ENCODE data around the gene SUGCT.
"Not testable (repeated sequence)": the region's sequence is repeated elsewhere in the genome, so short reads cannot be mapped to it uniquely, and the experiment has no call there.

The SUGCT gene

GRCh38 chr7:40120020-40120419 lies 14.8 kb upstream of the SUGCT start:
- Histone ChIP-seq H3K9ac (ENCODE audit: low read depth, low read length) (no peak overlapping the region), H2AFZ (ENCODE audit: low read depth, low read length) (no peak overlapping the region), H3K27ac (ENCODE audit: low read length) (no peak overlapping the region), H3K4me2 (ENCODE audit: insufficient read depth, low read length) (no peak overlapping the region), H3K4me1 (ENCODE audit: insufficient read depth, low read length) (no peaks in the 10 kb centered on the region), H3K27me3 (ENCODE audit: insufficient read depth, low read length, poor library complexity) (no peaks in the 10 kb centered on the region), H3K36me3 (ENCODE audit: insufficient read depth, low read length) (peaks cover 4% of the 10 kb centered on the region; the same call in 1 of the 2 replicates), H4K20me1 (ENCODE audit: insufficient read depth, low read length) (no peaks in the 10 kb centered on the region), H3K4me3 (ENCODE audit: low read depth in 1 of 2, low read length in 2 of 2) (no peak overlapping the region), H3K79me2 (ENCODE audit: insufficient read depth, low read length) (no peaks in the 10 kb centered on the region; the same call in 1 of the 2 replicates), H3K9me3 (ENCODE audit: insufficient read depth, low read length, severe bottlenecking) (no peaks in the 10 kb centered on the region)
- ATAC-seq (ENCODE audit: insufficient read depth, low read depth) (no peak), DNase-seq (no peak)
- TF ChIP-seq EZH2 (IDR thresholded peaks at IDR 0.05; ENCODE audit: borderline replicate concordance, low read depth, low read length, severe bottlenecking) (no peak), CTCF (IDR thresholded peaks at IDR 0.05; ENCODE audit: borderline replicate concordance, extremely low read depth, low read length, poor library complexity, severe bottlenecking) (no peak)

- not testable (repeated sequence) for H3K4me3 ChIP-seq (ENCODE audit: low read depth in 1 of 2, low read length in 2 of 2); H2AFZ ChIP-seq (ENCODE audit: low read depth, low read length); H3K9me3 ChIP-seq (ENCODE audit: insufficient read depth, low read length, severe bottlenecking); DNase-seq; H3K4me2 ChIP-seq (ENCODE audit: insufficient read depth, low read length); H3K27me3 ChIP-seq (ENCODE audit: insufficient read depth, low read length, poor library complexity); ATAC-seq (ENCODE audit: insufficient read depth, low read depth); H4K20me1 ChIP-seq (ENCODE audit: insufficient read depth, low read length); H3K27ac ChIP-seq (ENCODE audit: low read length); H3K9ac ChIP-seq (ENCODE audit: low read depth, low read length); H3K36me3 ChIP-seq (ENCODE audit: insufficient read depth, low read length); H3K4me1 ChIP-seq (ENCODE audit: insufficient read depth, low read length); H3K79me2 ChIP-seq (ENCODE audit: insufficient read depth, low read length)
These were observed 12.5 kb upstream of the SUGCT start for GRCh38 chr7:40122100-40122939.

- ATAC-seq (ENCODE audit: insufficient read depth, low read depth), result no peak
- H3K9me3 ChIP-seq (ENCODE audit: insufficient read depth, low read length, severe bottlenecking), result no peaks in the 10 kb centered on the region
- TF ChIP-seq CTCF (IDR thresholded peaks at IDR 0.05; ENCODE audit: borderline replicate concordance, extremely low read depth, low read length, poor library complexity, severe bottlenecking) (no peak), EZH2 (IDR thresholded peaks at IDR 0.05; ENCODE audit: borderline replicate concordance, low read depth, low read length, severe bottlenecking) (no peak)
- no peaks in the 10 kb centered on the region for H3K27me3 ChIP-seq (ENCODE audit: insufficient read depth, low read length, poor library complexity)
- no peak overlapping the region for H3K27ac ChIP-seq (ENCODE audit: low read length)
- peaks cover 3% of the 10 kb centered on the region; the same call in 1 of the 2 replicates for H4K20me1 ChIP-seq (ENCODE audit: insufficient read depth, low read length)
- no peak overlapping the region for H2AFZ ChIP-seq (ENCODE audit: low read depth, low read length)
- H3K36me3 ChIP-seq (ENCODE audit: insufficient read depth, low read length), result peaks cover 4% of the 10 kb centered on the region; the same call in 1 of the 2 replicates
- H3K9ac ChIP-seq (ENCODE audit: low read depth, low read length), result no peak overlapping the region
- DNase-seq, result no peak
- no peak overlapping the region for H3K4me3 ChIP-seq (ENCODE audit: low read depth in 1 of 2, low read length in 2 of 2)
- H3K4me1 ChIP-seq (ENCODE audit: insufficient read depth, low read length), result no peaks in the 10 kb centered on the region
- H3K4me2 ChIP-seq (ENCODE audit: insufficient read depth, low read length), result no peak overlapping the region
- peaks cover 11% of the 10 kb centered on the region for H3K79me2 ChIP-seq (ENCODE audit: insufficient read depth, low read length)
These were observed 11.9 kb upstream of the SUGCT start for GRCh38 chr7:40122940-40123254.

GRCh38 chr7:40133561-40134427 lies 1.0 kb upstream of the SUGCT start:
- Histone ChIP-seq H3K79me2 (ENCODE audit: insufficient read depth, low read length) (peaks cover 56% of the 10 kb centered on the region), H3K4me2 (ENCODE audit: insufficient read depth, low read length) (peak overlapping the region; percentile 87), H3K9ac (ENCODE audit: low read depth, low read length) (peak overlapping the region; percentile 85), H3K9me3 (ENCODE audit: insufficient read depth, low read length, severe bottlenecking) (no peaks in the 10 kb centered on the region), H3K4me1 (ENCODE audit: insufficient read depth, low read length) (peaks cover 40% of the 10 kb centered on the region), H4K20me1 (ENCODE audit: insufficient read depth, low read length) (peaks cover 19% of the 10 kb centered on the region; the same call in 1 of the 2 replicates), H3K27ac (ENCODE audit: low read length) (peak overlapping the region; percentile 98), H3K27me3 (ENCODE audit: insufficient read depth, low read length, poor library complexity) (no peaks in the 10 kb centered on the region), H2AFZ (ENCODE audit: low read depth, low read length) (peak overlapping the region; percentile 100), H3K4me3 (ENCODE audit: low read depth in 1 of 2, low read length in 2 of 2) (peak overlapping the region; percentile 93 to 98; a peak in 3 of 4 replicates), H3K36me3 (ENCODE audit: insufficient read depth, low read length) (peaks cover 10% of the 10 kb centered on the region)
- DNase-seq (no peak), ATAC-seq (ENCODE audit: insufficient read depth, low read depth) (peak; percentile 74)
- no peak for TF ChIP-seq EZH2 (IDR thresholded peaks at IDR 0.05; ENCODE audit: borderline replicate concordance, low read depth, low read length, severe bottlenecking)
- TF ChIP-seq CTCF (IDR thresholded peaks at IDR 0.05; ENCODE audit: borderline replicate concordance, extremely low read depth, low read length, poor library complexity, severe bottlenecking), result no peak

Data from DND-41 (cell line).